HepG2 (cell line): ENCODE data around the gene MORN1. TPM values are rescaled to one million over a fixed set of nuclear protein-coding genes. Genes with fewer than 3 reads are reported as not detected.

Source experiments
- ATAC-seq: fragments of 200-7000 bp; cut with Tn5 transposase; 3 replicates; pipeline ENCODE4 v1.9.1; 2020; ENCODE audit warnings: mild to moderate bottlenecking, moderate library complexity
- BruUV-seq: library from RNA; stranded (reverse); fragments of 400-500 nt; replicated peaks from 2 replicates; lab custom pipeline; 2021; lab: Mats Ljungman, UMichigan
- CTCF ChIA-PET: fragments of 300-600 bp; formaldehyde crosslinking; extraction: SDS; loops from one replicate; lab custom pipeline; 2021; ENCODE audit warnings: low total read pairs, inconsistent platforms, low intra/inter-chr PET ratio; lab: Yijun Ruan, JAX
- POLR2A ChIA-PET: fragments of 350-600 bp; sonication (Branson Sonifier 250); formaldehyde crosslinking; loops from one replicate; lab custom pipeline; 2020; ENCODE audit warnings: antibody characterized with exemption, inconsistent platforms; lab: Yijun Ruan, JAX
- DNase-seq: peaks from one replicate; pipeline ENCODE4 v3.0.0-alpha.2; 2015; ENCODE audit warnings: low spot score
- FAIRE-seq: peaks from 3 replicates; lab custom pipeline; 2011; peaks lifted over from hg19 to GRCh38; lab: Jason Lieb, UNC
- H2AFZ ChIP-seq: one replicate; pipeline ENCODE4 v1.6.1; 2011; ENCODE audit warnings: low read length, inconsistent platforms
- H3K27ac ChIP-seq: fragments of 300-600 bp; 3 replicates; pipeline ENCODE4 v1.8.0; 2011; ENCODE audit warnings: mixed run types, mild to moderate bottlenecking, mixed read lengths, low read length, inconsistent platforms; ENCODE audit not compliant: insufficient read depth; ENCODE audit errors: extremely low read length
- H3K27me3 ChIP-seq, 2 experiments: fragments of 200-600 bp in 1 of 2; 2 replicates in 1 of 2; 3 replicates in 1 of 2; pipeline versions ENCODE4 v1.6.0 to v1.8.0; 2011; ENCODE audit warnings: low read length in 2 of 2, mild to moderate bottlenecking in 2 of 2, moderate library complexity in 2 of 2, inconsistent platforms in 1 of 2; ENCODE audit not compliant: insufficient read depth in 2 of 2, control insufficient read depth in 1 of 2
- H3K36me3 ChIP-seq, 2 experiments: fragments of 200-600 bp in 1 of 2; replicated peaks in 1 of 2; 2 replicates in 1 of 2; 3 replicates in 1 of 2; pipeline versions ENCODE4 v1.5.1 to v1.8.0; 2011; ENCODE audit warnings: low read length in 2 of 2, inconsistent platforms in 1 of 2; ENCODE audit not compliant: insufficient read depth in 2 of 2, control insufficient read depth in 1 of 2
- H3K4me1 ChIP-seq: 2 replicates; pipeline ENCODE4 v1.5.1; 2012; ENCODE audit warnings: low read length, inconsistent platforms; ENCODE audit not compliant: insufficient read depth
- H3K4me2 ChIP-seq: 2 replicates; pipeline ENCODE4 v1.6.0; 2011; ENCODE audit warnings: low read depth, low read length, inconsistent platforms
- H3K4me3 ChIP-seq, 3 experiments: fragments of 200-600 bp in 1 of 3; sonication (generic), shearing (Covaris generic) in 1 of 3; replicated peaks in 1 of 3; 2 replicates each; pipeline ENCODE4 v1.5.1; 2011 to 2016; ENCODE audit warnings: low read length in 3 of 3, inconsistent platforms in 2 of 3, low read depth in 2 of 3, mild to moderate bottlenecking in 2 of 3, control low read depth in 1 of 3, mixed read lengths in 1 of 3; ENCODE audit not compliant: insufficient read depth in 1 of 3
- H3K79me2 ChIP-seq: one replicate; pipeline ENCODE4 v1.6.1; 2011; ENCODE audit warnings: low read length, inconsistent platforms; ENCODE audit not compliant: insufficient read depth
- H3K9ac ChIP-seq: 2 replicates; pipeline ENCODE4 v1.6.0; 2011; ENCODE audit warnings: mild to moderate bottlenecking, low read depth, low read length, inconsistent platforms; ENCODE audit not compliant: insufficient read depth
- H3K9me3 ChIP-seq: 2 replicates; pipeline ENCODE4 v1.5.1; 2012; ENCODE audit warnings: mild to moderate bottlenecking, low read length
- H4K20me1 ChIP-seq: 2 replicates; pipeline ENCODE4 v1.6.0; 2011; ENCODE audit warnings: inconsistent platforms, mild to moderate bottlenecking, low read length, moderate library complexity; ENCODE audit not compliant: insufficient read depth
- KAT2B ChIP-seq: fragments of 150-350 bp; IDR thresholded peaks from 2 replicates; pipeline ENCODE4 v1.6.1; 2014; ENCODE audit warnings: low read depth, low read length, borderline replicate concordance
- MTA3 ChIP-seq: sonication (generic); formaldehyde crosslinking; IDR thresholded peaks from 2 replicates; pipeline ENCODE4 v1.4.0; 2020; ENCODE audit warnings: missing genetic modification reagents
- WGBS: methylation state at CpG from one replicate; pipeline ENCODE4 v1.1.6; 2017; ENCODE audit warnings: low lambda C conversion rate; 5-methylcytosine and 5-hydroxymethylcytosine counted together
- in situ Hi-C: cut with HindIII; loops from 2 replicates; pipeline ENCODE4 v1.10.0; 2017; ENCODE audit warnings: low pct_unique_long_range_greater_than_20kb; ENCODE audit not compliant: extremely low pct_ligation_motif_present
- intact Hi-C: fragments of 100-400 bp; cut with micrococcal nuclease; formaldehyde crosslinking; loops from one replicate; pipeline ENCODE4 v1.10.0; 2022; ENCODE audit not compliant: unreplicated experiment
- polyA plus RNA-seq, 8 experiments: library from polyadenylated mRNA; depleted of rRNA in 3 of 8; stranded (reverse) in 7 of 8; unstranded in 1 of 8; fragments of >200 nt; fragmentation: Illumina TruSeq in 4 of 8; extraction: Trizol in 4 of 8; gene quantifications; 2 replicates each; pipeline versions ENCODE4 v1.2.1 to v1.2.3, GENCODE V29; 2011 to 2016; ENCODE audit warnings: low read depth in 4 of 8, missing spikeins in 1 of 8, mixed read lengths in 1 of 8; ENCODE audit not compliant: insufficient read depth in 1 of 8
- total RNA-seq, 5 experiments: library from RNA; depleted of rRNA; stranded (reverse); fragments of >200 nt; fragmentation: Illumina TruSeq; extraction: Trizol; gene quantifications; 2 replicates each; pipeline ENCODE4 v1.2.3, GENCODE V29; 2016; ENCODE audit warnings: low read depth in 1 of 5
- TF ChIP-seq, protein P1 (sequence below): sonication (generic); formaldehyde crosslinking; conservative IDR thresholded peaks from 2 replicates; pipeline ENCODE4 v1.8.1; 2023; ENCODE audit warnings: missing genetic modification reagents
- TF ChIP-seq, protein P2 (sequence below): sonication (generic); formaldehyde crosslinking; IDR thresholded peaks from 2 replicates; pipeline ENCODE4 v1.8.1; 2023; ENCODE audit warnings: mild to moderate bottlenecking, missing genetic modification reagents

Gene MORN1
- total and polyA plus RNA-seq, 2 of the 13 experiments (the other 11 are each of a cell fraction or from before 2014, with no cell fraction given): 3.1 to 6.5 TPM

DNA sequence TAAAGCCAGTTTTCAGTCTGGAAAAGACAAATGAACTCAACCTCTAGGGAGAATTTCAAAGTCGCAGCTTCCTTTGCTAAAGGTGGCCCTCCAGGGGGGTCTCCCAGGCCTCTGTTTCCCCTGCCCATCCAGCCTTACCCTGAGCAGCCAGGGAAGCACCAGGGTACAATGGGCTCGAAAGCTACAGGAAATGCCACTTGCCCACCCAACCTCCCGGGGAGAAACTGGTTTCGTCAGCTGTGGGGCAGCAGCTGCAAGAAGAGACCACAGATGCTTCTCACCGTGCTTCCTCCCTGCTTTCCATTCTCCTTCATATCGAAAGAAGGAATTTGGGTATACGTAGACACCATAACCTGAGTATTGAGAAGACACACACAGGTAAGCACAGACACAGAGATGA is 1.7 kb downstream of the MORN1 start:
- intact Hi-C loops: no loop called here
- peak overlapping the region; percentile 79; the same call in 1 of the 2 replicates for H3K4me2 ChIP-seq

More for the DNA sequence above, 1.7 kb downstream of the MORN1 start:
- TF ChIP-seq, protein P1, sequence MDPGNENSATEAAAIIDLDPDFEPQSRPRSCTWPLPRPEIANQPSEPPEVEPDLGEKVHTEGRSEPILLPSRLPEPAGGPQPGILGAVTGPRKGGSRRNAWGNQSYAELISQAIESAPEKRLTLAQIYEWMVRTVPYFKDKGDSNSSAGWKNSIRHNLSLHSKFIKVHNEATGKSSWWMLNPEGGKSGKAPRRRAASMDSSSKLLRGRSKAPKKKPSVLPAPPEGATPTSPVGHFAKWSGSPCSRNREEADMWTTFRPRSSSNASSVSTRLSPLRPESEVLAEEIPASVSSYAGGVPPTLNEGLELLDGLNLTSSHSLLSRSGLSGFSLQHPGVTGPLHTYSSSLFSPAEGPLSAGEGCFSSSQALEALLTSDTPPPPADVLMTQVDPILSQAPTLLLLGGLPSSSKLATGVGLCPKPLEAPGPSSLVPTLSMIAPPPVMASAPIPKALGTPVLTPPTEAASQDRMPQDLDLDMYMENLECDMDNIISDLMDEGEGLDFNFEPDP (CRISPR knock-in tag): no peak
- TF ChIP-seq MTA3 (CRISPR knock-in tag) (no peak), KAT2B (no peak)
- TF ChIP-seq, protein P2, sequence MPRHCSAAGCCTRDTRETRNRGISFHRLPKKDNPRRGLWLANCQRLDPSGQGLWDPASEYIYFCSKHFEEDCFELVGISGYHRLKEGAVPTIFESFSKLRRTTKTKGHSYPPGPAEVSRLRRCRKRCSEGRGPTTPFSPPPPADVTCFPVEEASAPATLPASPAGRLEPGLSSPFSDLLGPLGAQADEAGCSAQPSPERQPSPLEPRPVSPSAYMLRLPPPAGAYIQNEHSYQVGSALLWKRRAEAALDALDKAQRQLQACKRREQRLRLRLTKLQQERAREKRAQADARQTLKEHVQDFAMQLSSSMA: no peak
- peaks cover 38% of the 10 kb centered on the region for H3K4me1 ChIP-seq
- no peak overlapping the region for H2AFZ ChIP-seq
- H4K20me1 ChIP-seq: peaks cover 8% of the 10 kb centered on the region; the same call in 1 of the 2 replicates
- no TSS peak for BruUV-seq
- H3K4me3 ChIP-seq: no peak overlapping the region
- 93% methylated on average over 7 of the region's 7 CpGs for WGBS
- H3K27ac ChIP-seq: no peak overlapping the region
- CTCF ChIA-PET: no interaction called here
- H3K36me3 ChIP-seq: peaks cover 3 to 9% of the 10 kb centered on the region in 2 experiments; a peak in 2 of 5 replicates
- POLR2A ChIA-PET: no interaction called here
- no peak overlapping the region; the same call in 1 of the 2 replicates for H3K9ac ChIP-seq
- no peaks in the 10 kb centered on the region for H3K9me3 ChIP-seq
- ATAC-seq (no peak), DNase-seq (no peak), FAIRE-seq (no peak)
- in situ Hi-C loops: no loop called here
- H3K27me3 ChIP-seq: no peaks in the 10 kb centered on the region; a peak in 1 of 5 replicates
- peaks cover 32% of the 10 kb centered on the region for H3K79me2 ChIP-seq
